ENCODE data around the gene HMX3.
A peak's percentile ranks its signal among the peaks of the same experiment; 100 is the strongest.

GRCh38 chr10:123136221-123136805, 543 bp downstream of the HMX3 start:
- TF ChIP-seq TAF1 (IDR thresholded peaks at IDR 0.05; ENCODE audit: low read depth) (no peak), CTCF (IDR thresholded peaks at IDR 0.05; ENCODE audit: poor library complexity, severe bottlenecking) (no peak), EP300 (conservative IDR thresholded peaks at IDR 0.05; ENCODE audit: poor library complexity, severe bottlenecking) (no peak), POLR2AphosphoS5 (IDR thresholded peaks at IDR 0.05) (peak; percentile 3), RAD21 (conservative IDR thresholded peaks at IDR 0.05) (no peak)
